ENCODE data around the gene ANKRD30B. TPM values are rescaled to one million over a fixed set of nuclear protein-coding genes. Genes with fewer than 3 reads are reported as not detected.
"Not testable (repeated sequence)": the region's sequence is repeated elsewhere in the genome, so short reads cannot be mapped to it uniquely, and the experiment has no call there.

Gene ANKRD30B
- total and polyA plus RNA-seq, 2 of the 8 experiments (the other 6 are each of a cell fraction or from before 2014, with no cell fraction given): not detected

GRCh38 chr18:14784133-14784532 lies 36.2 kb downstream of the ANKRD30B start (continued):
- no peak for TF ChIP-seq ATF2 (IDR thresholded peaks at IDR 0.05; ENCODE audit: low read length)
- TF ChIP-seq MAX (IDR thresholded peaks at IDR 0.05): no peak
- no peak for TF ChIP-seq MAFK (IDR thresholded peaks at IDR 0.05; ENCODE audit: low read depth, low read length)
- TF ChIP-seq CHD1 (IDR thresholded peaks at IDR 0.05; ENCODE audit: low read depth, low read length): no peak
- no peak for TF ChIP-seq POLR2A (IDR thresholded peaks at IDR 0.05; ENCODE audit: control extremely low read depth in 1 of 2, low read depth in 2 of 2, low read length in 2 of 2)
- no peak for TF ChIP-seq KDM1A (IDR thresholded peaks at IDR 0.05; ENCODE audit: borderline replicate concordance, low read length)
- no peak for TF ChIP-seq RXRA (IDR thresholded peaks at IDR 0.05; ENCODE audit: insufficient read depth, low read depth, low read length)
- TF ChIP-seq TBP (IDR thresholded peaks at IDR 0.05; ENCODE audit: low read depth, low read length): no peak
- no peak for TF ChIP-seq USF2 (IDR thresholded peaks at IDR 0.05; ENCODE audit: low read length)

- H2BK120ac ChIP-seq (replicated peaks; ENCODE audit: low read depth, low read length); H3K9ac ChIP-seq (replicated peaks in 1 of 4; ENCODE audit: extremely low read depth in 1 of 4, low read depth in 3 of 4, low read length in 3 of 4); H4K20me1 ChIP-seq (replicated peaks in 1 of 2; ENCODE audit: control insufficient read depth in 1 of 2, insufficient read depth in 2 of 2, low read length in 2 of 2); H2BK5ac ChIP-seq (ENCODE audit: low read depth, low read length); FAIRE-seq; H3K27me3 ChIP-seq (replicated peaks in 1 of 4; ENCODE audit: control insufficient read depth in 3 of 4, extremely low read depth in 1 of 4, insufficient read depth in 3 of 4, low read length in 3 of 4); H3K79me1 ChIP-seq (ENCODE audit: low read depth, low read length); H3K4me3 ChIP-seq (ENCODE audit: extremely low read depth in 1 of 4, insufficient read depth in 2 of 4, low read depth in 3 of 4, low read length in 4 of 4); H2BK15ac ChIP-seq (ENCODE audit: low read length); H3K4me1 ChIP-seq (replicated peaks in 1 of 4; ENCODE audit: control insufficient read depth in 3 of 4, insufficient read depth in 4 of 4, low read length in 3 of 4); H2AFZ ChIP-seq (ENCODE audit: low read length); H4K91ac ChIP-seq (replicated peaks; ENCODE audit: insufficient read length, low read length); H2AK5ac ChIP-seq (ENCODE audit: low read depth, low read length); H3K79me2 ChIP-seq (ENCODE audit: control insufficient read depth in 1 of 2, insufficient read depth in 2 of 2, low read length in 2 of 2); H4K8ac ChIP-seq (ENCODE audit: extremely low read depth, insufficient read depth, low read length); H3K4me2 ChIP-seq (ENCODE audit: insufficient read depth in 1 of 2, low read depth in 2 of 2, low read length in 2 of 2); H3K27ac ChIP-seq (ENCODE audit: low read depth, low read length); H3K23ac ChIP-seq (ENCODE audit: insufficient read length); H3K4ac ChIP-seq (replicated peaks; ENCODE audit: insufficient read length, low read depth, low read length); H3K18ac ChIP-seq (ENCODE audit: extremely low read depth, low read length); DNase-seq (ENCODE audit: low read depth in 1 of 2, low spot score in 2 of 2); H2BK12ac ChIP-seq (ENCODE audit: low read depth, low read length); H3K23me2 ChIP-seq (ENCODE audit: low read depth, low read length); H3K56ac ChIP-seq (replicated peaks; ENCODE audit: insufficient read length, low read depth, low read length); H4K5ac ChIP-seq (ENCODE audit: insufficient read length, low read depth, low read length); CTCF ChIA-PET (ENCODE audit: partially characterized antibody); H2BK20ac ChIP-seq (ENCODE audit: low read length); H3K36me3 ChIP-seq (ENCODE audit: control insufficient read depth in 2 of 4, insufficient read depth in 4 of 4, low read length in 3 of 4); POLR2A ChIA-PET (ENCODE audit: partially characterized antibody); H3K14ac ChIP-seq (ENCODE audit: insufficient read length): not testable (repeated sequence)
- peaks cover 9 to 24% of the 10 kb centered on the region in 2 experiments; a peak in 3 of 4 replicates for H3K9me3 ChIP-seq (ENCODE audit: insufficient read depth in 2 of 2, low read depth in 1 of 2, low read length in 1 of 2)
- WGBS, 2 experiments (ENCODE audit: extremely low coverage in 1 of 2, insufficient coverage in 1 of 2, insufficient read length in 1 of 2, insufficient replicate concordance in 2 of 2, low coverage in 1 of 2, low lambda C conversion rate in 2 of 2, missing lambda C conversion rate in 1 of 2): 86% methylated on average over 3 of the region's 3 CpGs; no CpG with 5 or more reads in 1 of the 2 experiments
Observed at GRCh38 chr18:14796876-14797275, 48.9 kb downstream of the ANKRD30B start.
